Measurements from ENCODE around the gene ACBD4. TPM values are rescaled to one million over a fixed set of nuclear protein-coding genes. Genes with fewer than 3 reads are reported as not detected.

Gene ACBD4
- total and polyA plus RNA-seq, 2 of the 13 experiments (the other 11 are each of a cell fraction or from before 2014, with no cell fraction given) = 16.1 to 26.9 TPM

- TF ChIP-seq HMGXB4 (CRISPR knock-in tag; IDR thresholded peaks at IDR 0.05; ENCODE audit: borderline replicate concordance in 1 of 2, low read depth in 1 of 2) (peak; percentile 64 to 72; a peak in 3 of 4 replicates), ZNF607 (CRISPR knock-in tag; IDR thresholded peaks at IDR 0.05; ENCODE audit: borderline replicate concordance) (no peak; the same call in none of the 2 replicates), SIN3A (IDR thresholded peaks at IDR 0.05; ENCODE audit: borderline replicate concordance, low read depth, low read length) (peak; percentile 95), YEATS4 (CRISPR knock-in tag; IDR thresholded peaks at IDR 0.05; ENCODE audit: borderline replicate concordance) (peak; percentile 6; the same call in 1 of the 2 replicates), TOPORS (CRISPR knock-in tag; IDR thresholded peaks at IDR 0.05) (no peak), ZNF816 (CRISPR knock-in tag; IDR thresholded peaks at IDR 0.05; ENCODE audit: borderline replicate concordance) (peak; percentile 91; the same call in 1 of the 2 replicates), BATF2 (CRISPR knock-in tag; IDR thresholded peaks at IDR 0.05) (peak; percentile 41; the same call in 1 of the 2 replicates), CEBPB (IDR thresholded peaks at IDR 0.05; ENCODE audit: borderline replicate concordance, low read depth, low read length) (no peak), MAX (IDR thresholded peaks at IDR 0.05) (peak; percentile 64; the same call in 1 of the 2 replicates), NR1H2 (CRISPR knock-in tag; IDR thresholded peaks at IDR 0.05; ENCODE audit: borderline replicate concordance, low read depth) (peak; percentile 63; the same call in 1 of the 2 replicates), GMEB1 (CRISPR knock-in tag; IDR thresholded peaks at IDR 0.05; ENCODE audit: borderline replicate concordance) (peak; percentile 98), PRPF4 (IDR thresholded peaks at IDR 0.05; ENCODE audit: low read depth, low read length, poor library complexity, severe bottlenecking) (peak; percentile 98), CC2D1A (CRISPR knock-in tag; IDR thresholded peaks at IDR 0.05) (no peak), SIX4 (CRISPR knock-in tag; IDR thresholded peaks at IDR 0.05) (peak; percentile 81), PLRG1 (conservative IDR thresholded peaks at IDR 0.05) (no peak), ZNF512B (CRISPR knock-in tag; IDR thresholded peaks at IDR 0.05; ENCODE audit: borderline replicate concordance) (peak; percentile 89; the same call in 1 of the 2 replicates), MAF1 (CRISPR knock-in tag; IDR thresholded peaks at IDR 0.05; ENCODE audit: borderline replicate concordance) (peak; percentile 66; the same call in 1 of the 2 replicates), RORA (CRISPR knock-in tag; IDR thresholded peaks at IDR 0.05) (no peak), TARDBP (CRISPR knock-in tag; IDR thresholded peaks at IDR 0.05) (peak; percentile 55; the same call in 1 of the 2 replicates), MLLT10 (CRISPR knock-in tag; IDR thresholded peaks at IDR 0.05) (no peak), KAT2B (IDR thresholded peaks at IDR 0.05; ENCODE audit: borderline replicate concordance, low read depth, low read length) (no peak)
These were observed 12.9 kb downstream of the ACBD4 start, which contains the start of gene HEXIM1 (continued) for GRCh38 chr17:45148183-45149036.
